Endothelial cell of umbilical vein (primary cell): ENCODE results near the gene SCLY.

Experiments used
- CTCF ChIP-seq, 2 donors: IDR thresholded peaks; 1 replicate in 1 of 2; 2 replicates in 1 of 2; pipeline ENCODE4 v1.5.1; 2011; ENCODE audit warnings: low read length in 2 of 2, mild to moderate bottlenecking in 2 of 2, moderate library complexity in 2 of 2, control low read depth in 1 of 2, inconsistent platforms in 1 of 2, low read depth in 1 of 2; ENCODE audit not compliant: insufficient read depth in 1 of 2; ENCODE audit errors: extremely low read depth in 1 of 2
- EZH2 ChIP-seq: IDR thresholded peaks from 2 replicates; pipeline ENCODE4 v1.6.1; 2012; ENCODE audit warnings: borderline replicate concordance, low read depth, mild to moderate bottlenecking, moderate library complexity, low read length, inconsistent platforms; ENCODE audit not compliant: severe bottlenecking
- FOS ChIP-seq: IDR thresholded peaks from 2 replicates; pipeline ENCODE4 v1.6.1; 2011; ENCODE audit warnings: mild to moderate bottlenecking, low read length, moderate library complexity, borderline replicate concordance; ENCODE audit not compliant: insufficient read depth
- GATA2 ChIP-seq: IDR thresholded peaks from 2 replicates; pipeline ENCODE4 v1.7.0; 2011; ENCODE audit warnings: low read depth, mild to moderate bottlenecking, moderate library complexity, mixed read lengths, low read length; ENCODE audit not compliant: insufficient read length, insufficient read depth
- JUN ChIP-seq: IDR thresholded peaks from 2 replicates; pipeline ENCODE4 v1.6.1; 2011; ENCODE audit warnings: borderline replicate concordance, low read depth; ENCODE audit not compliant: insufficient read length, insufficient read depth
- MAX ChIP-seq: IDR thresholded peaks from 2 replicates; pipeline ENCODE4 v1.6.1; 2011; ENCODE audit not compliant: insufficient read depth, insufficient read length
- MYC ChIP-seq: IDR thresholded peaks from one replicate; pipeline ENCODE4 v1.6.1; 2011; ENCODE audit warnings: mild to moderate bottlenecking, low read depth, low read length
- POLR2A ChIP-seq: IDR thresholded peaks from 2 replicates; pipeline ENCODE4 v1.6.1; 2012; ENCODE audit warnings: low read depth, mild to moderate bottlenecking, control low read depth, low read length
- POLR2AphosphoS5 ChIP-seq: IDR thresholded peaks from 2 replicates; pipeline ENCODE4 v1.6.1; 2012; ENCODE audit warnings: low read depth, mild to moderate bottlenecking, control low read depth, low read length, moderate library complexity; ENCODE audit not compliant: insufficient read depth

- TF ChIP-seq POLR2A (no peak), CTCF (IDR thresholded peaks at IDR 0.05; ENCODE audit: extremely low read depth in 1 of 2, insufficient read depth in 1 of 2, low read depth in 1 of 2, low read length in 2 of 2) (no peak), POLR2AphosphoS5 (no peak), MAX (no peak), EZH2 (no peak), FOS (no peak), JUN (no peak), GATA2 (no peak), MYC (no peak)
Measured at GRCh38 chr2:238127165-238128060, 66.6 kb downstream of the SCLY start.
